ENCODE data around the gene AADAC.

DNA sequence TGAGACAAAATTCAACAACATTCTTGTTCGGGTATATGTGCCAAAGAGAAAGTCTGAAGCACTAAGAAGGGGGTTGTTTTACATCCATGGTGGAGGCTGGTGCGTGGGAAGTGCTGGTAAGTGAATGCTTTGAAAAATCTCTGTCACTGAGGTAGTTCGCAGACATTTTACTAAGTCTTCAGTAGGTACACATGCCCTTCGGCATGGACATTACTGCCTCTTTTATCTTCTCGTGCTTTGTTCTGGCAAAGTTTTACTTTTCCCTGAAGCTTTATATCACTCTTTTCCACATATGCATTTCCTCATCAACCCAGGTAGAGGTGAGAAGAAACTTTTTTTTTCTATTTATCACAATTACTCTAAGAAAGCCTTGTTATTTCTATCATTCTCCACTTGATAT is 3.6 kb downstream of the AADAC start:
- TF ChIP-seq REST (IDR thresholded peaks at IDR 0.05; ENCODE audit: insufficient replicate concordance, low read depth) (no peak), POLR2AphosphoS5 (IDR thresholded peaks at IDR 0.05; ENCODE audit: low read depth) (no peak)
- TF ChIP-seq, protein P1, sequence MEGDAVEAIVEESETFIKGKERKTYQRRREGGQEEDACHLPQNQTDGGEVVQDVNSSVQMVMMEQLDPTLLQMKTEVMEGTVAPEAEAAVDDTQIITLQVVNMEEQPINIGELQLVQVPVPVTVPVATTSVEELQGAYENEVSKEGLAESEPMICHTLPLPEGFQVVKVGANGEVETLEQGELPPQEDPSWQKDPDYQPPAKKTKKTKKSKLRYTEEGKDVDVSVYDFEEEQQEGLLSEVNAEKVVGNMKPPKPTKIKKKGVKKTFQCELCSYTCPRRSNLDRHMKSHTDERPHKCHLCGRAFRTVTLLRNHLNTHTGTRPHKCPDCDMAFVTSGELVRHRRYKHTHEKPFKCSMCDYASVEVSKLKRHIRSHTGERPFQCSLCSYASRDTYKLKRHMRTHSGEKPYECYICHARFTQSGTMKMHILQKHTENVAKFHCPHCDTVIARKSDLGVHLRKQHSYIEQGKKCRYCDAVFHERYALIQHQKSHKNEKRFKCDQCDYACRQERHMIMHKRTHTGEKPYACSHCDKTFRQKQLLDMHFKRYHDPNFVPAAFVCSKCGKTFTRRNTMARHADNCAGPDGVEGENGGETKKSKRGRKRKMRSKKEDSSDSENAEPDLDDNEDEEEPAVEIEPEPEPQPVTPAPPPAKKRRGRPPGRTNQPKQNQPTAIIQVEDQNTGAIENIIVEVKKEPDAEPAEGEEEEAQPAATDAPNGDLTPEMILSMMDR (IDR thresholded peaks at IDR 0.05; ENCODE audit: insufficient read depth, low read length) = no peak

Data from HL-60 (cell line).